ENCODE data around the gene DPH7. TPM values are rescaled to one million over a fixed set of nuclear protein-coding genes. Genes with fewer than 3 reads are reported as not detected.
"Not testable (repeated sequence)": the region's sequence is repeated elsewhere in the genome, so short reads cannot be mapped to it uniquely, and the experiment has no call there.

The DPH7 gene
- polyA plus RNA-seq (2011; rRNA removed) = 19.5 and 21.9 TPM in 2 replicates
- polyA minus RNA-seq (2011; rRNA and poly(A)+ RNA removed) = 14.7 and 19.8 TPM in 2 replicates

- H3K27me3 ChIP-seq (ENCODE audit: control insufficient read depth, insufficient read depth, low read length) = no peaks in the 10 kb centered on the region
- ChIA-PET CTCF (interaction anchor here (0.7 to 2.5 kb wide), 8 partner anchors 10 to 112 kb away, joined by 3 to 37 read pairs (median 3); partner anchors contain the start of gene PNPLA7), POLR2A (interaction anchor here (0.6 to 1.1 kb wide), 3 partner anchors 12 to 155 kb away, joined by 4 to 15 read pairs (median 4); partner anchors contain the start of genes EXD3 and NOXA1)
- TF ChIP-seq CTCF (IDR thresholded peaks at IDR 0.05; ENCODE audit: low read depth, low read length) = peak; percentile 82
- peak within 1 kb of the TSS; percentile 91 for H3K4me3 ChIP-seq (ENCODE audit: low read depth, low read length)
- no peaks in the 10 kb centered on the region; the same call in 1 of the 2 replicates for H3K9me3 ChIP-seq (ENCODE audit: control insufficient read depth, insufficient read depth, low read length)
- DNase-seq (ENCODE audit: low read depth, low spot score) = peak; percentile 63
- H3K27ac ChIP-seq (ENCODE audit: low read depth, low read length) = peak within 1 kb of the TSS; percentile 75
Measured at GRCh38 chr9:137578518-137579258, at the start of gene DPH7. TSS of gene DPH7 (minus strand) at chr9:137578925. CDS start at chr9:137578777, 148 bp downstream.

- not testable (repeated sequence) for H3K27me3 ChIP-seq (ENCODE audit: control insufficient read depth, insufficient read depth, low read length); H3K27ac ChIP-seq (ENCODE audit: low read depth, low read length); H3K4me3 ChIP-seq (ENCODE audit: low read depth, low read length); H3K9me3 ChIP-seq (ENCODE audit: control insufficient read depth, insufficient read depth, low read length); DNase-seq (ENCODE audit: low read depth, low spot score)
- ChIA-PET CTCF (interaction anchor here (0.6 kb wide), 1 partner anchor 19 kb away, joined by 3 read pairs; no protein-coding TSS in a partner anchor), POLR2A (interaction anchor here (0.7 kb wide), 1 partner anchor 9 kb away, joined by 3 read pairs; no protein-coding TSS in a partner anchor)
Measured at GRCh38 chr9:137627406-137627805, 48.7 kb upstream of the DPH7 start.

GRCh38 chr9:137626464-137626863 is 47.7 kb upstream of the DPH7 start:
- Histone ChIP-seq H3K27ac (ENCODE audit: low read depth, low read length) (no peak overlapping the region), H3K9me3 (ENCODE audit: control insufficient read depth, insufficient read depth, low read length) (no peaks in the 10 kb centered on the region), H3K4me3 (ENCODE audit: low read depth, low read length) (no peak overlapping the region), H3K27me3 (ENCODE audit: control insufficient read depth, insufficient read depth, low read length) (no peaks in the 10 kb centered on the region)
- DNase-seq (ENCODE audit: low read depth, low spot score) = no peak
- TF ChIP-seq CTCF (IDR thresholded peaks at IDR 0.05; ENCODE audit: low read depth, low read length) = no peak
- ChIA-PET CTCF (no interaction called here), POLR2A (no interaction called here)

- H3K9me3 ChIP-seq (ENCODE audit: control insufficient read depth, insufficient read depth, low read length); DNase-seq (ENCODE audit: low read depth, low spot score); H3K27ac ChIP-seq (ENCODE audit: low read depth, low read length); H3K4me3 ChIP-seq (ENCODE audit: low read depth, low read length); H3K27me3 ChIP-seq (ENCODE audit: control insufficient read depth, insufficient read depth, low read length): not testable (repeated sequence)
- CTCF ChIA-PET = interaction anchor here (2.7 kb wide), 1 partner anchor 50 kb away, joined by 10 read pairs; no protein-coding TSS in a partner anchor
- POLR2A ChIA-PET = interaction anchor here (0.7 kb wide), 1 partner anchor 269 kb away, joined by 7 read pairs; no protein-coding TSS in a partner anchor
Measured at GRCh38 chr9:137622211-137622610, 43.5 kb upstream of the DPH7 start.

- Histone ChIP-seq H3K9me3 (ENCODE audit: control insufficient read depth, insufficient read depth, low read length) (peaks cover 5% of the 10 kb centered on the region; the same call in 1 of the 2 replicates), H3K27me3 (ENCODE audit: control insufficient read depth, insufficient read depth, low read length) (no peaks in the 10 kb centered on the region), H3K4me3 (ENCODE audit: low read depth, low read length) (no peak overlapping the region), H3K27ac (ENCODE audit: low read depth, low read length) (no peak overlapping the region)
- no peak for DNase-seq (ENCODE audit: low read depth, low spot score)
- CTCF ChIA-PET = interaction anchor here (1.0 to 2.7 kb wide), 2 partner anchors 8 to 51 kb away, joined by 3 to 10 read pairs; no protein-coding TSS in a partner anchor
- POLR2A ChIA-PET = no interaction called here
- peak; percentile 47 for TF ChIP-seq CTCF (IDR thresholded peaks at IDR 0.05; ENCODE audit: low read depth, low read length)
Measured at GRCh38 chr9:137621131-137621757, 42.5 kb upstream of the DPH7 start.
